Skeletal muscle tissue (tissue), 4 donors: ENCODE results near the gene UBN1. TPM values are rescaled to one million over a fixed set of nuclear protein-coding genes. Genes with fewer than 3 reads are reported as not detected.

Source experiments
- H3K27ac ChIP-seq: one replicate; pipeline ENCODE4 v1.7.0; 2013; ENCODE audit warnings: mild to moderate bottlenecking, low read depth, low read length, inconsistent platforms
- H3K27me3 ChIP-seq, 3 donors: one replicate each; pipeline ENCODE4 v1.7.0; 2013; ENCODE audit warnings: low read length in 3 of 3; ENCODE audit not compliant: control insufficient read depth in 3 of 3, insufficient read depth in 3 of 3
- H3K36me3 ChIP-seq, 3 donors: one replicate each; pipeline ENCODE4 v1.7.0; 2013; ENCODE audit warnings: low read length in 3 of 3; ENCODE audit not compliant: control insufficient read depth in 3 of 3, insufficient read depth in 3 of 3
- H3K4me1 ChIP-seq, 3 donors: one replicate each; pipeline ENCODE4 v1.7.0; 2013; ENCODE audit warnings: low read length in 3 of 3, mild to moderate bottlenecking in 3 of 3; ENCODE audit not compliant: control insufficient read depth in 3 of 3, insufficient read depth in 3 of 3
- H3K4me3 ChIP-seq, 3 donors: one replicate each; pipeline ENCODE4 v1.7.0; 2013; ENCODE audit warnings: low read length in 3 of 3
- H3K9ac ChIP-seq, 3 donors: one replicate each; pipeline ENCODE4 v1.7.0; 2013; ENCODE audit warnings: low read length in 3 of 3, mild to moderate bottlenecking in 3 of 3, moderate library complexity in 2 of 3, low read depth in 1 of 3
- H3K9me3 ChIP-seq, 3 donors: one replicate each; pipeline ENCODE4 v1.7.0; 2013; ENCODE audit warnings: low read length in 3 of 3; ENCODE audit not compliant: control insufficient read depth in 3 of 3
- total RNA-seq: library from RNA; depleted of rRNA; stranded (reverse); fragments of >200 nt; gene quantifications from one replicate; pipeline ENCODE4 v1.2.3, GENCODE V29; 2014
- donor health status: Osteomylitis.

The UBN1 gene
- total RNA-seq, 1 donor from 2014 or later = 11.0 TPM

GRCh38 chr16:4882000-4882632 lies 34.8 kb downstream of the UBN1 start:
- no peaks in the 10 kb centered on the region for H3K27me3 ChIP-seq
- peaks cover 82 to 87% (median 86%) of the 10 kb centered on the region in 3 donors for H3K36me3 ChIP-seq
- no peak overlapping the region for H3K27ac ChIP-seq
- no peaks in the 10 kb centered on the region for H3K9me3 ChIP-seq
- H3K4me1 ChIP-seq = peaks cover 3 to 10% (median 5%) of the 10 kb centered on the region in 3 donors
- no peak overlapping the region for H3K9ac ChIP-seq
- H3K4me3 ChIP-seq = no peak overlapping the region

GRCh38 chr16:4882633-4883285 lies 35.5 kb downstream of the UBN1 start:
- H3K27ac ChIP-seq = no peak overlapping the region
- no peak overlapping the region for H3K9ac ChIP-seq
- no peaks in the 10 kb centered on the region for H3K27me3 ChIP-seq
- H3K4me3 ChIP-seq = no peak overlapping the region
- H3K4me1 ChIP-seq = peaks cover 3 to 10% (median 5%) of the 10 kb centered on the region in 3 donors
- peaks cover 81 to 86% (median 84%) of the 10 kb centered on the region in 3 donors for H3K36me3 ChIP-seq
- no peaks in the 10 kb centered on the region for H3K9me3 ChIP-seq

GRCh38 chr16:4883501-4883900 lies 36.2 kb downstream of the UBN1 start:
- no peaks in the 10 kb centered on the region for H3K27me3 ChIP-seq
- H3K9ac ChIP-seq = no peak overlapping the region
- no peaks in the 10 kb centered on the region for H3K9me3 ChIP-seq

GRCh38 chr16:4884209-4884608 lies 36.9 kb downstream of the UBN1 start:
- peaks cover 72 to 81% (median 74%) of the 10 kb centered on the region in 3 donors for H3K36me3 ChIP-seq

More at GRCh38 chr16:4883501-4883900, 36.2 kb downstream of the UBN1 start:
- Histone ChIP-seq H3K4me1 (peaks cover 3 to 10% (median 5%) of the 10 kb centered on the region in 3 donors), H3K4me3 (no peak overlapping the region), H3K36me3 (peaks cover 76 to 85% (median 81%) of the 10 kb centered on the region in 3 donors), H3K27ac (no peak overlapping the region)

GRCh38 chr16:4884972-4885874 lies 37.9 kb downstream of the UBN1 start:
- no peaks in the 10 kb centered on the region for H3K27me3 ChIP-seq
- H3K36me3 ChIP-seq = peaks cover 64 to 71% (median 64%) of the 10 kb centered on the region in 3 donors
- no peak overlapping the region for H3K4me3 ChIP-seq
- no peaks in the 10 kb centered on the region for H3K9me3 ChIP-seq
- H3K27ac ChIP-seq = no peak overlapping the region
- peaks cover 3 to 10% (median 5%) of the 10 kb centered on the region in 3 donors for H3K4me1 ChIP-seq
- no peak overlapping the region for H3K9ac ChIP-seq

More at GRCh38 chr16:4884209-4884608, 36.9 kb downstream of the UBN1 start:
- peaks cover 3 to 10% (median 5%) of the 10 kb centered on the region in 3 donors for H3K4me1 ChIP-seq
- H3K9ac ChIP-seq = no peak overlapping the region
- H3K4me3 ChIP-seq = no peak overlapping the region
- H3K27ac ChIP-seq = no peak overlapping the region
- no peaks in the 10 kb centered on the region for H3K9me3 ChIP-seq
- H3K27me3 ChIP-seq = no peaks in the 10 kb centered on the region

GRCh38 chr16:4886151-4886550 lies 38.9 kb downstream of the UBN1 start:
- Histone ChIP-seq H3K9ac (no peak overlapping the region), H3K4me3 (no peak overlapping the region), H3K4me1 (peaks cover 3 to 10% (median 5%) of the 10 kb centered on the region in 3 donors), H3K36me3 (peaks cover 55 to 68% (median 56%) of the 10 kb centered on the region in 3 donors), H3K27me3 (no peaks in the 10 kb centered on the region), H3K9me3 (no peaks in the 10 kb centered on the region), H3K27ac (no peak overlapping the region)

- H3K27me3 ChIP-seq = no peaks in the 10 kb centered on the region
- no peak overlapping the region for H3K27ac ChIP-seq
- no peaks in the 10 kb centered on the region for H3K9me3 ChIP-seq
- peaks cover 39 to 48% (median 43%) of the 10 kb centered on the region in 3 donors for H3K36me3 ChIP-seq
- peaks cover 7 to 12% (median 10%) of the 10 kb centered on the region in 3 donors for H3K4me1 ChIP-seq
- no peak overlapping the region for H3K9ac ChIP-seq
- H3K4me3 ChIP-seq = no peak overlapping the region
Observed at GRCh38 chr16:4888428-4889135, 41.3 kb downstream of the UBN1 start.

GRCh38 chr16:4890026-4890425 lies 42.7 kb downstream of the UBN1 start:
- no peaks in the 10 kb centered on the region for H3K27me3 ChIP-seq
- peaks cover 25 to 34% (median 30%) of the 10 kb centered on the region in 3 donors for H3K36me3 ChIP-seq
- H3K4me1 ChIP-seq = peaks cover 7 to 12% (median 10%) of the 10 kb centered on the region in 3 donors
- H3K4me3 ChIP-seq = no peak overlapping the region
- no peaks in the 10 kb centered on the region for H3K9me3 ChIP-seq
- no peak overlapping the region for H3K27ac ChIP-seq
- no peak overlapping the region for H3K9ac ChIP-seq

- H3K27ac ChIP-seq = no peak overlapping the region
Observed at GRCh38 chr16:4890686-4891085, 43.4 kb downstream of the UBN1 start.

More at GRCh38 chr16:4890686-4891085, 43.4 kb downstream of the UBN1 start:
- Histone ChIP-seq H3K36me3 (peaks cover 18 to 28% (median 24%) of the 10 kb centered on the region in 3 donors), H3K4me3 (no peak overlapping the region), H3K27me3 (no peaks in the 10 kb centered on the region), H3K4me1 (peaks cover 7 to 12% (median 10%) of the 10 kb centered on the region in 3 donors), H3K9me3 (no peaks in the 10 kb centered on the region), H3K9ac (no peak overlapping the region)
